GM12864 (cell line): ENCODE measurements around the gene KLF7.

ENCODE experiments used
- DNase-seq: peaks from one replicate; pipeline ENCODE4 v3.0.0-alpha.2; 2011; ENCODE audit warnings: low read depth
- H3K4me3 ChIP-seq: 2 replicates; pipeline ENCODE4 v1.5.1; 2011; ENCODE audit warnings: mild to moderate bottlenecking, low read depth, low read length, control low read depth
- CTCF ChIP-seq: IDR thresholded peaks from 2 replicates; pipeline ENCODE4 v1.5.1; 2011; ENCODE audit warnings: low read depth, mild to moderate bottlenecking, moderate library complexity, low read length, control low read depth, inconsistent platforms; ENCODE audit errors: missing control alignments

Gene KLF7

GRCh38 chr2:207184348-207184747, 18.6 kb upstream of the KLF7 start:
- TF ChIP-seq CTCF, result no peak
- H3K4me3 ChIP-seq, result no peak overlapping the region
- no peak for DNase-seq

- TF ChIP-seq CTCF, result no peak
- DNase-seq, result no peak
- no peak overlapping the region for H3K4me3 ChIP-seq
Measured at GRCh38 chr2:207183506-207183905, 17.8 kb upstream of the KLF7 start.

DNA sequence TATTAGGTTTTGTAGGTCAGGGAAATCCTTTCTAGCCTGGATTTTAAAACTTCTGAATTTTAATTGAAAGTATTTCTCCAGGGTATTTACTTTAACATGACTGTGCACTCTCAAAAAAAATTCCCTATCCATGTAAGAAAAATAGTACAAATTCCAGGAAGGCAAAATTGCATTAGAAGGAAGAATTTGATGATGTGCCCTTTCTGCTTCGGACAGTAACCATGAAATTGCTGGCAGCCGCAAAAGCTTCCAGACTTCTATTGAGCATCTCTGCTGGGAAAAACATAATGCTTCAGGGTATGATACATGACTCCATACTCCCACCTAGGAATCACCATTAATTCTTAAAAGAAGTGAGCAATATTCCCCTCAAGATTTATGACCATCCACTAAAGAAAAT, 17.2 kb upstream of the KLF7 start:
- no peak for DNase-seq
- H3K4me3 ChIP-seq, result no peak overlapping the region
- no peak for TF ChIP-seq CTCF

DNA sequence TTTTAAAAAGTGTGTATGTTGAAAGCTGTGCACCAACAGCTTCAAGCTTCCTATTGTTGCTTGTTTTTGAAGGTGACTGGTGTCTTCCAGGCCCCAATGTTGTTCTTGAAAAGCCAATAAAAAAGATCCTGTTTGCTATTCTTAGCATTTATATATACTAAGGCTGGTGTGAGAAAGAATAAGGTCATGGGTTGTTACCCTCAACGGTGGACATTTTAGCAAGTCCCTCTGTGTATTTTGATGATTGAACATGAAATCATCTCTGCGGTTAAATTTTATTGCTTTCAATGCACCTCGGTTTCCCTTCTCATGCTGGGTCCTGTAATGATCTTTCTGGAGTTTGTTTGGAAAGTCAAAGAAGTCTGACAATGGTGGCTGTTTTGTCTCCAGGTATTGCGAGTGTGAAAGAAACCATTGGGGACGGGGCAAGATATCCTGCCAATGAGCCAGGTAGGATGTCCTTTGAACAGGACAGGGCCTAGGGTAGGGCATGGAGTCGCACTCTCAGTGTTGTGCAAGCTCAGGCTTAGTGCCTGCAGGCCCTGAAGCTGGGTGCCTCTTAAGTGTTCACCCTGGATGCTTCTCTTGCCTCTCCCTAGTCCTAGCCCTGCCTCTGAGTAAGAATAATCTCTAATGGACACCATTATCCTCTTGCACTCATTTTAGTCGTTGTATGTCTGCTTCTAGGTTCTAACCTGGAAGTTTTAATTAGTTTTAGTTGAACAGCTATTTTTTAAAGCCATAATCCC, 16.0 kb upstream of the KLF7 start:
- DNase-seq, result no peak
- TF ChIP-seq CTCF, result no peak

GRCh38 chr2:207180741-207181140, 15.0 kb upstream of the KLF7 start:
- H3K4me3 ChIP-seq, result no peak overlapping the region
- no peak for DNase-seq
- no peak for TF ChIP-seq CTCF

More for the DNA sequence above, 16.0 kb upstream of the KLF7 start:
- H3K4me3 ChIP-seq, result no peak overlapping the region

DNA sequence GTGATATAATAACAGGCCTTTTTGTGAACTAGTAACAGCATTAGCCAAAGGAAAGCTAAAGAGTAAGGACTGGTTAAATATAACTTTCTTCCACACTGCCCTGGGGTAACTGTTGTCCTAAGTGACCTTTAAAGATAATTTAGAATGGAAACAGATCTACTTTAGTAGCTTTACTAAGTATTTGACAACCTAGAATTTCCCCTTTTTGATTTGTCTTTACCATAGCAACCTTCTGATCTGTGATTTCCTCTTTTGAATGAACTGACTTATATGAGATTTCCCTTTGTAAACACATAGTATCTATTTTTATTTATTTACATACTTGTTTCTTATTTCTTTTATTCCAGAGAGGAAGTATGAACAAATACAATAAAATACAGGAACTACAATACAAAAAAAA, 10.5 kb upstream of the KLF7 start:
- no peak for DNase-seq
- H3K4me3 ChIP-seq, result no peak overlapping the region
- no peak for TF ChIP-seq CTCF

GRCh38 chr2:207173641-207174040, 7.9 kb upstream of the KLF7 start:
- no peak overlapping the region for H3K4me3 ChIP-seq
- TF ChIP-seq CTCF, result no peak
- no peak for DNase-seq
